ENCODE data around the gene CHORDC1.

GRCh38 chr11:90171359-90171758 lies 51.5 kb downstream of the CHORDC1 start:
- TF ChIP-seq POLR2A (IDR thresholded peaks at IDR 0.05), result no peak
- no peak for TF ChIP-seq CTCF (IDR thresholded peaks at IDR 0.05)
